GM23248 (cell line): Measurements from ENCODE around the gene PTGER3.

Source experiments
- EZH2 ChIP-seq: fragments of 200-600 bp; sonication (generic); IDR thresholded peaks from 2 replicates; pipeline ENCODE4 v1.6.1; 2018; ENCODE audit warnings: antibody characterized with exemption, mild to moderate bottlenecking; ENCODE audit not compliant: insufficient read depth, poor library complexity, severe bottlenecking
- EZH2phosphoT487 ChIP-seq: fragments of 200-600 bp; sonication (generic); IDR thresholded peaks from 2 replicates; pipeline ENCODE4 v1.6.1; 2018; ENCODE audit warnings: antibody characterized with exemption, moderate library complexity, mild to moderate bottlenecking, low read depth; ENCODE audit not compliant: insufficient read depth

DNA sequence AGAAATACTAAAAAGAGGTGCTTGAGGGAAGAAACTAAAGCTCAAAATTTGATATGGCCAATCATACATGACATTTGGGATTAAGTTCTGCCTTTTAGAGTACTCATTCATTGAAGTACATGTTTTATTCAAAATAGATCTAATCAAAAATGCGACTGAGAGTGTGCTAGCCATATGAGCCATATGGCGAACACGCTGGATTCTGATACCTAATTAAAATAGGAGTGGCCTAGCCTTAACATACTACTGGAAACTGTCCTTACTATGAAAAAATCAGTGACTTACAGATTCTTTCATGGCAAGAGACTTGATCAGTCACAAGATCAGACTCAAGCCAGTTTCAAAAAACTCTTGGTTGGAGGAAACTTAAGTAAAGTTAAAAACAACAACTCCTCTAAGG lies 73.9 kb downstream of the PTGER3 start:
- TF ChIP-seq EZH2, result no peak
- no peak for TF ChIP-seq EZH2phosphoT487
